IPS DF 6.9 (cell line): ENCODE measurements around the gene MRPL32.

Source experiments
- DNase-seq: peaks from one replicate; pipeline ENCODE4 v3.0.0-alpha.2; 2013; ENCODE audit warnings: low read depth, low spot score
- H3K27ac ChIP-seq: one replicate; pipeline ENCODE4 v1.5.1; 2013; ENCODE audit warnings: low read length, control low read depth
- H3K27me3 ChIP-seq: 2 replicates; pipeline ENCODE4 v1.6.1; 2013; ENCODE audit warnings: mild to moderate bottlenecking, low read length; ENCODE audit not compliant: control insufficient read depth, insufficient read depth
- H3K36me3 ChIP-seq: 2 replicates; pipeline ENCODE4 v1.6.1; 2013; ENCODE audit warnings: low read length; ENCODE audit not compliant: control insufficient read depth, insufficient read depth
- H3K4me1 ChIP-seq: 2 replicates; pipeline ENCODE4 v1.6.1; 2013; ENCODE audit warnings: low read length; ENCODE audit not compliant: control insufficient read depth, insufficient read depth
- H3K4me3 ChIP-seq: 2 replicates; pipeline ENCODE4 v1.5.1; 2013; ENCODE audit warnings: mild to moderate bottlenecking, low read length
- H3K9me3 ChIP-seq: 2 replicates; pipeline ENCODE4 v1.6.1; 2013; ENCODE audit warnings: low read length, inconsistent platforms; ENCODE audit not compliant: control insufficient read depth, insufficient read depth
- WGBS: extraction: QIAGEN DNeasy Blood & Tissue Kit; methylation state at CpG from one replicate; pipeline ENCODE4 v1.1.7; 2013; ENCODE audit warnings: mixed read lengths, missing lambda C conversion rate; ENCODE audit not compliant: insufficient read length, insufficient coverage; 5-methylcytosine and 5-hydroxymethylcytosine counted together

Gene MRPL32

GRCh38 chr7:42940985-42941847 is 9.0 kb downstream of the MRPL32 start:
- Histone ChIP-seq H3K4me1 (peaks cover 2% of the 10 kb centered on the region; the same call in 1 of the 2 replicates), H3K27me3 (no peaks in the 10 kb centered on the region), H3K9me3 (no peaks in the 10 kb centered on the region), H3K27ac (no peak overlapping the region), H3K4me3 (no peak overlapping the region), H3K36me3 (no peaks in the 10 kb centered on the region; the same call in 1 of the 2 replicates)
- WGBS, result 100% methylated on average over 1 of the region's 13 CpGs
- peak; percentile 61 for DNase-seq

- no peak for DNase-seq
- H3K9me3 ChIP-seq, result no peaks in the 10 kb centered on the region
- no peaks in the 10 kb centered on the region for H3K27me3 ChIP-seq
- no CpG with 5 or more reads among the region's 4 CpGs for WGBS
- no peak overlapping the region for H3K4me3 ChIP-seq
- peaks cover 1% of the 10 kb centered on the region; the same call in 1 of the 2 replicates for H3K4me1 ChIP-seq
- no peak overlapping the region for H3K27ac ChIP-seq
- no peaks in the 10 kb centered on the region for H3K36me3 ChIP-seq
Measured at GRCh38 chr7:42945821-42946626, 13.8 kb downstream of the MRPL32 start.

- H3K9me3 ChIP-seq, result no peaks in the 10 kb centered on the region
- no peak for DNase-seq
- H3K4me3 ChIP-seq, result no peak overlapping the region
- no CpG with 5 or more reads among the region's 2 CpGs for WGBS
- no peak overlapping the region for H3K27ac ChIP-seq
- no peaks in the 10 kb centered on the region for H3K27me3 ChIP-seq
- H3K4me1 ChIP-seq, result no peaks in the 10 kb centered on the region
- no peaks in the 10 kb centered on the region for H3K36me3 ChIP-seq
Measured at GRCh38 chr7:42946627-42946950, 14.4 kb downstream of the MRPL32 start.

- no peak overlapping the region for H3K4me3 ChIP-seq
- no CpG with 5 or more reads among the region's 2 CpGs for WGBS
Measured at GRCh38 chr7:42947521-42947920, 15.3 kb downstream of the MRPL32 start.

GRCh38 chr7:42950417-42950816 is 18.2 kb downstream of the MRPL32 start:
- H3K4me3 ChIP-seq, result no peak overlapping the region
- WGBS, result no CpG with 5 or more reads among the region's 3 CpGs
- H3K27ac ChIP-seq, result no peak overlapping the region
- no peaks in the 10 kb centered on the region for H3K36me3 ChIP-seq
- no peaks in the 10 kb centered on the region for H3K9me3 ChIP-seq
- no peak for DNase-seq
- no peaks in the 10 kb centered on the region for H3K27me3 ChIP-seq
- no peaks in the 10 kb centered on the region for H3K4me1 ChIP-seq

More at GRCh38 chr7:42947521-42947920, 15.3 kb downstream of the MRPL32 start:
- no peaks in the 10 kb centered on the region for H3K9me3 ChIP-seq
- no peaks in the 10 kb centered on the region for H3K27me3 ChIP-seq
- H3K36me3 ChIP-seq, result no peaks in the 10 kb centered on the region
- DNase-seq, result no peak
- no peaks in the 10 kb centered on the region for H3K4me1 ChIP-seq
- H3K27ac ChIP-seq, result no peak overlapping the region

GRCh38 chr7:42952328-42952727 is 20.2 kb downstream of the MRPL32 start:
- Histone ChIP-seq H3K4me3 (no peak overlapping the region), H3K27me3 (no peaks in the 10 kb centered on the region), H3K27ac (no peak overlapping the region), H3K36me3 (no peaks in the 10 kb centered on the region), H3K4me1 (no peaks in the 10 kb centered on the region), H3K9me3 (no peaks in the 10 kb centered on the region; the same call in 1 of the 2 replicates)
- no CpG with 5 or more reads among the region's 4 CpGs for WGBS
- no peak for DNase-seq

- Histone ChIP-seq H3K36me3 (no peaks in the 10 kb centered on the region), H3K4me1 (no peaks in the 10 kb centered on the region), H3K9me3 (no peaks in the 10 kb centered on the region; the same call in 1 of the 2 replicates), H3K4me3 (no peak overlapping the region), H3K27me3 (no peaks in the 10 kb centered on the region), H3K27ac (no peak overlapping the region)
- no peak for DNase-seq
- no CpG with 5 or more reads among the region's 4 CpGs for WGBS
Measured at GRCh38 chr7:42953994-42954393, 21.8 kb downstream of the MRPL32 start.

- H3K9me3 ChIP-seq, result peaks cover 1% of the 10 kb centered on the region
- no peak for DNase-seq
Measured at GRCh38 chr7:42956062-42956461, 23.9 kb downstream of the MRPL32 start.

GRCh38 chr7:42959549-42959948 is 27.4 kb downstream of the MRPL32 start:
- Histone ChIP-seq H3K27ac (no peak overlapping the region), H3K4me3 (no peak overlapping the region), H3K9me3 (peaks cover 1% of the 10 kb centered on the region), H3K4me1 (no peaks in the 10 kb centered on the region), H3K27me3 (no peaks in the 10 kb centered on the region), H3K36me3 (no peaks in the 10 kb centered on the region)
- no peak for DNase-seq
- no CpG with 5 or more reads among the region's 2 CpGs for WGBS

More at GRCh38 chr7:42956062-42956461, 23.9 kb downstream of the MRPL32 start:
- no peaks in the 10 kb centered on the region for H3K36me3 ChIP-seq
- no peaks in the 10 kb centered on the region for H3K4me1 ChIP-seq
- H3K27ac ChIP-seq, result no peak overlapping the region
- no peaks in the 10 kb centered on the region for H3K27me3 ChIP-seq
- no peak overlapping the region for H3K4me3 ChIP-seq

GRCh38 chr7:42960762-42961161 is 28.6 kb downstream of the MRPL32 start:
- no CpG with 5 or more reads among the region's 2 CpGs for WGBS
- no peak for DNase-seq
- no peaks in the 10 kb centered on the region; the same call in 1 of the 2 replicates for H3K4me1 ChIP-seq
- no peaks in the 10 kb centered on the region for H3K27me3 ChIP-seq
- H3K4me3 ChIP-seq, result no peak overlapping the region
- H3K27ac ChIP-seq, result no peak overlapping the region
- peaks cover 1% of the 10 kb centered on the region for H3K9me3 ChIP-seq
- H3K36me3 ChIP-seq, result no peaks in the 10 kb centered on the region
